Posterior cingulate gyrus (tissue), 11 donors: ENCODE measurements around the gene TENM4.
"Not testable (repeated sequence)": the region's sequence is repeated elsewhere in the genome, so short reads cannot be mapped to it uniquely, and the experiment has no call there.

ENCODE experiments used
- DNase-seq, 10 donors: peaks; one replicate each; pipeline versions ENCODE4 v3.0.0 to v3.0.0-alpha.2; 2020 to 2021; ENCODE audit warnings: mixed read lengths in 3 of 10
- intact Hi-C: fragments of 100-400 bp; cut with DNase I; formaldehyde crosslinking; loops from one replicate; pipeline ENCODE4 v1.15.1; 2023

The TENM4 gene

GRCh38 chr11:79227767-79228755 lies 212.8 kb downstream of the TENM4 start:
- intact Hi-C loops: no loop called here
- DNase-seq: peak in 1 of 10 donors; percentile 19

GRCh38 chr11:79227308-79227707 lies 213.5 kb downstream of the TENM4 start:
- DNase-seq: no peak
- intact Hi-C loops: no loop called here

DNA sequence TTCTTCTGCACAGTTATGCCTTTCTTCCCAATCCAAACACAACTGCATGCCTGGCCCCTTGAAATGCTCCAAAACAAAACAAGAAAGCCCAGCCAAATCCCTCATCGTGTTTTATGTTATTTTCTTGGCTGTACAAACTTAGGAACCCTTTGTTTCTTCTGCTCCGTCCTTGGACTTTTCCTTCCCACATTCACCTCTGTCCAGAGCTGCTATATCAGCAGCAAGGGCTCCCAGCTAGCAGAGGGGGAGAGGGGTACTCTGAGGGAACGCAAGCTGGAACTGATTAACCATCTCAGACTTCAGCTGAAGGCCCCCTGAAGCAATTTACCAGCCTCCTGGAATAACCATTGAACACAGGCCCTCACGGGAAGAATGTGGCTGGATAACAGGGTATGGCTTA lies 214.7 kb downstream of the TENM4 start:
- intact Hi-C loops: no loop called here
- DNase-seq: no peak

DNA sequence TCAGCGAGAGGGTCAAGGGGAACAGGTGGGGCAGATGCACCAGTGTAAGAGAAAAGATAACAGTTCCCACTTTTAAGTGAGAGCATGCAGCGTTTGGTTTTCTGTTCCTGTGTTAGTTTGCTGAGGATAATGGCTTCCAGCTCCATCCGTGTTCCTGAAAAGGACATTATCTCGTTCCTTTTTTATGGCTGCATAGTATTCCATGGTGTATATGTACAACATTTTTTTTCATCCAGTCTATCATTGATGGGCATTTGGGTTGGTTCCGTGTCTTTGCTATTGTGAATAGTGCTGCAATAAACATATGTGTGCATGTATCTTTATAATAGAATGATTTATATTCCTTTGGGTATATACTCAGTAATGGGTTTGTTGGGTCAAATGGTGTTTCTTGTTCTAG lies 218.7 kb downstream of the TENM4 start:
- intact Hi-C loops, DNase-seq: not testable (repeated sequence)

DNA sequence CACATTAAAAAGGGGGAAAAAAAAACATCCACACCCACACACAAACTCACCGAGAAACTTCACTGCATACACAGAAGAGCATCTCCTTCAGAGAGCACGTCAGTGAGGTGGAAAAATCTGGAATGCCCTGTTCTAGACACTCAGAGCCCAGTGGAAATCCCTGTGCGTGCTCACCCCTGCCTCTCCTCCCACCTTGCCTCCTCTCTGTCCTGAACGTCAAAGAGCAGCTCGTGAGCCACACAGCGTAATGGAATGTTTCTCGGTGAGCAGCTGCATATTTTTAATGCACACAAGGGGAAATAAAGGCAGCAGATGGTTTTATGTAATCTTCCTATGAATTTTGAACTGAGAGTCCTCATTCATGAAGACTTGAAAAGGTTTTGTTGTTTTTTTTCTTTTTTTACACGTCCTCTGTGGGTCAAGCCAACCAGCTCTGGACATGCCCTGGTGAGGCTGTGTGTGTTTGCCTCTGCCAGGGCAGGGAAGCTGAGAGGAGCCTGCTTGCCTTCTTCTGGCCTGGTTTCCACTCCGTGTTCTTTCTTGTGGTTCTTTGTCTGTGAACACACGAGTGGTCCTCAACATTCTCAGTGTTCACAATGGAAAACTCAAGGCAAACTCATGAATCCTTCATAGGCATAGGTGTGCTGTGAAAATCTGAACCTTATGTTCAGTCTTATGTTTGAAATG lies 219.2 kb downstream of the TENM4 start:
- DNase-seq: no peak
- intact Hi-C loops: no loop called here

DNA sequence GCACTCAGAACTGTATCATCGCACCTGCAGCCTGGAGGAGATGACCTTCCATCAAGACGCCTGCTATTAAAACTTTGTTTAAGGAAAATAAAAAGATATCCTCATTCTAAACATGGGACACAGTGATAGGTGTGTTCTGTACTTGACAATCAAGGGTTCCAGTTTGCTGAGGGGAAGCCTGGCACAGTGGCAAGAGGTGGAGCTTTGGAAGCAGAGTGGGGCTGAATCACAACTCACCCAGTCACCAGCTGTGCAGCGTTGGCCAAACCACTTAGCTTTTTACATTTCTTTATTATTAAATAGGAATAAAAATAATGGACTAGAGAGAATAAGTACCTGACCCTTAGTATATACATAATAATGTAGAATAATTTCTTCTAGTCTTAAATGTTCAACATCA lies 220.7 kb downstream of the TENM4 start:
- no peak for DNase-seq
- intact Hi-C loops: no loop called here

DNA sequence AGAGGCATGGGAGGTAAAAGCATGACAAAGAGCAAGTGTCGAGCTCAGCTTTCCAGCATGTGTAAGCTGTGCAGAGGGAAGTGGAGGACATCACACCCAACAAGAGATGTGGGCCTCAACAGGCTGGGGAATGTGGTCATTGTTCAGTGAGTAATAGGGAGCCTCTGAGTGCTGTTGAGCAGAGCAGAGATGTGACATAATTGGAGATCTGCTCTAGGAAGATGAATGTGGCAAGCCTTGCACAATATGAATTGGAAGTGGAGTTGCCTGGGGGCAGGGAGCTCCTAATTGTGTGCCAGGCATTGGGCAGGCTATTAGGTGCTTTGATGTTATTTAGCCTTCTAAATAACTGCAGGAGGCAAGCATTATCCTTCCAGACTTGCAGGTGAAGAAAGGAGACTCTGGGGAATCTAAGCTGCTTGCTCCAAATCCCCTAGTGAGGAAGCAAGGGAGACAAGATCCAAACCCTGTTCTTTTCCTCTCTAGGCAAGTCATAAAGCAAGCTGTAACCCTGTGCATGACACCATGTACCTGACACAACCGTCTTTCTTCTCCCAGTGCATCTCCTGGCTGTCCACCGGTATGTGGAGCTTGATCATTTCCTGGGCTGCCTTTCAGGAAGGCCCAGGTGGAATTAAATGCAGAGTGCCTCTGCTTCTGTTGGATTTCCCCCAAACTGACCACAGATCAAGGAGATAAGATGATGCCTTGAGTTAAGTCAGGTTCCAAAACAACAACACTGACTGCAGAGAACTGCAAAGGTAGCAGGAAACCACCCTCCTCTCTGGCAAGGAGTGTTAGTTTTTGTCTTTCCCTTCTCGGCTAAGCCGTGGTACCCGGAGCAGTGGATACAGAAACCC lies 221.4 kb downstream of the TENM4 start:
- intact Hi-C loops: no loop called here
- no peak for DNase-seq

DNA sequence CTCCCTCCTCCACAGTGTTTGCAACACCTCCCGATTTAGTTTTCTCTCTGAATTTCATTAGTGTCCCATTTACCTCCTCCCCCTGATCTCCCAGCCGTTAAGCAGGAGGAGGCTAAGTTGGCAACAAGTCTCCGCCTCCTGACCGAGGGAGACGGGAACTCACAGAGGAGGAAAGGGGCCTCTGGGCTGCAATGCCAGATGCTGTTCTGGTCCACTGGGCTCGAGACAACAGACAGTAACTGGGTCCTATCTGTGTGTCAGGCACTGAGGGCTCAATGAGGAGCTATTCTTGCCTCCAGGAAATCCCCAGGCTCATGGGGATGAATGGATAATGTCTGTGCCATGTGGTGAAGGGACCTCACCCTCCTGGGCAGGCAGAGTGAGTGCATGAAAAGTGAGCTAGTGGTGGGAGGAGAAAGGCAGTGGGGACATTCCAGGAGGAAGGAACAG lies 228.1 kb downstream of the TENM4 start:
- intact Hi-C loops: no loop called here
- DNase-seq: peak in 8 of 10 donors; percentile 7 to 85 (median 50)

DNA sequence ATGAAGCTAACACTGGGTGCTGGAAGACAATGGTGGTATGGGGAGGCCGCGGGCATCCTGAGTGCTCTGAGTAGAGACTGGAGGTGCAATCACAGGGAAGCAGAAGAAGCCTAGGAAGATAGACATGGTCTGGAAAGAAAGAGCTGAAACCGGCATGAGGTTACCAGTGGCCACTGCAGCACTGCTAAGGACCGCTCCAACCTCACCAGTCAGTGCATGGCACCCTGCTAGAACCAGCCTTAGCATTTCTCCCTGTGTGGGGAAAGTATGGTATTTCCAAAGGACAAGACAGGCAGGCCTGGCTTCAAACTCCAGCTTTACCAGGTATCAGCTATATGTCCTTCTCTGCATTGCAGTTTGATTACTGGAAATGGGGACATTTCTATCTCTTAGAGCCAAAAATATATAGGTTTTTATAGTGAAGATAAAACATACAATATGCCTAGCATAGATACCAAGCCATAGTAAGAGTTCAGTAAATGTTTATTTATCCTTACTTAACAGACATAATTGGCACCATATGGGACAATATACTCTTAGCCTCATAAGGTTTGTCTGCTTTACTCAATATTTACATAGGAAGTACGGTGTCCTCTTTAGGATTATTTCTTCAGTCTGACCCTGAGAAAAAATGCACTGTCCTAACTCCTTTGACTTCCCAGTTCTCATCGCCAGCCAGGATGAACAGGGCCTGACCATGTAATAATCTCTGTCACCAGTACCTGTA lies 231.1 kb downstream of the TENM4 start:
- DNase-seq: peak in 2 of 10 donors; percentile 40 to 84
- intact Hi-C loops: no loop called here

DNA sequence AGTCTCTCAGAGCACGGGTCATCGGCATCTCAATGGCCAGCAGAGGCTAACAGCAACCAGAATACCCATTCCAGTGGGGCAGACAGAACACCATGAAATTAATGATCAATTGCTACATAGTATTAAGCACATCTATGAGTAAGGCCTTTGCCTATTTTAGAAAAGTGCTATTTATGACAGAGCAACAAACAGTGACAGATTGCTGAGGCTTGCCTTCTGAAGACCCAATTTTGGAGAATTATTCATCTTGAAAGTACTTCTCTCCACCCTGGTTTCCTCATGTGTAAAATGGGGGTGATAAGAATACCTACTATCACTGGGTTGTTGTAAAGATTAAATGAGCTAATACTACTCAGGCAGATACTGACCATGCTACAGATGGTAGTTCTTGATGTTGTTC lies 232.7 kb downstream of the TENM4 start:
- no peak for DNase-seq
- intact Hi-C loops: no loop called here

GRCh38 chr11:79206951-79207350 lies 233.9 kb downstream of the TENM4 start:
- DNase-seq: no peak
- intact Hi-C loops: no loop called here

GRCh38 chr11:79205786-79206185 lies 235.0 kb downstream of the TENM4 start:
- intact Hi-C loops: no loop called here

DNA sequence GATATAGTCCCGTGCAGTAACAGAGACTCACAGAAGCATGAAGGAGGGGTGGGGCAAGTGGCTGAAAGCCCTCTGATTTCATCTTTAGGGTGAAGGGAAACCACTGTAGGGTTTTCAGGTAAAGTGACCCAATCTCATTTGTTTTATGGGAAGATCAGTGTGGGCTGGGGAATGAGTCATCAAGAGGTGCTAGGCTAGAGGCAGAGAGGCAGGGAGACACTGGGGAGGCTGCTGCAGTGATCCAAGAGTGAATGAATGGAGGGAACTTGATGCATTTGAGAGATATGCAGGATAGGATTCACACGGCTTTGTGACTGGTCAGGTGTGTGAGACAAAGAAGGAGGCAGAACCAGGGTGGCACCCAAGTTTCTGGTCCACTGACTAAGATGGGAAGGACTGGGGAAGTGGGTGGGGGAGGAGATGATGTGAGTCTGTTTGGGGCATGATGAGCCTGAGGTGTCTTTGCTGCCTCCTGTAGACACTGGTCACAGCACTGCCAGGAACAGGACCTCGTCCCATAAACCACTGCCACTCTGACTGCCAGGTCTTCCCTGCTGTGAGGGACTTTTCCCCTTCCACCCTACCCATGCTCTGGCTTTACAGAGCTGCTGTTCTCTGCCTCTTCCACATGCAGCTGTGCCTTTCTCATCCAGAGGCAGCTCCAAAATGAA lies 239.0 kb downstream of the TENM4 start:
- DNase-seq: no peak
- intact Hi-C loops: no loop called here

More at GRCh38 chr11:79205786-79206185, 235.0 kb downstream of the TENM4 start:
- no peak for DNase-seq

GRCh38 chr11:79200398-79201070 lies 240.3 kb downstream of the TENM4 start:
- no peak for DNase-seq
- intact Hi-C loops: no loop called here

GRCh38 chr11:79199729-79200354 lies 241.0 kb downstream of the TENM4 start:
- intact Hi-C loops: no loop called here
- DNase-seq: peak in 1 of 10 donors; percentile 17

GRCh38 chr11:79198898-79199250 lies 242.0 kb downstream of the TENM4 start:
- DNase-seq: no peak
- intact Hi-C loops: no loop called here

DNA sequence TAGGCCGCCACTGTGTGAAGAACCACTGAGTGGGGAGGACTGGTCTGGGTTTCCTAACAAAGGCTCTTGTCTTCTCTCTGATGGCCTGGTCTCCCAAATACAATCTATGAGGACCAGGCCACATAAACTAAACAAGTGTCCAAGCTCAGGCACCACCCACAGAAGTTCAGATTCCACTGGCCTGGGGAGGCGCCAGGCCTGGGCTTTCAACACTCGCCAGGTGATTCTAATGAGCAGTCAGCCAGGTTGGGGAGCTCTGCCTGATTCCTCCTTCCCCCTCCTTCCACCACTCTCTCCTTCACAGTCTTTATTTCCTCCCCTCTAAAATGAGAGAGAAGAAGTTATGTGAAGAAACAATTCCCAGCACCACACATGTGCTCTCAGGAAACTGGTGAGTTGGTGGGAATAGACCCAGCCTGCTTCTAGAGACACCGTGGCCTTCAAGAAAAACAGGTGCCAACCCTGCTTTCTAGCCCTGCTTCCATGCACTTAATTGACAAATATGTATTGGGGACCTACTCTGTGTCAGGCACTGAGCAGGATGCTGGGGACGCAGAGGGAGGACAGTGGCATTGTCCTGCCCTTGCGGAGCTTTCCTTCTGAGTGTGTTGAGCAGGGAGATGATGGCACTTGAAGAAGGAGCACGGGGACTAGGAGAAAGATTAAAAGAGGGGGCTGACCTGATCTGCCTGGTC lies 242.5 kb downstream of the TENM4 start:
- intact Hi-C loops: no loop called here
- DNase-seq: no peak

GRCh38 chr11:79196950-79197349 lies 243.9 kb downstream of the TENM4 start:
- DNase-seq: no peak
- intact Hi-C loops: no loop called here
